VCaP (cell line): ENCODE results near the gene MOB3A.

ENCODE experiments used
- H3K27ac ChIP-seq: fragments of 450-650 bp; 2 replicates; pipeline ENCODE4 v1.5.1; 2017
- TF ChIP-seq, protein P1 (sequence below): fragments of 450-650 bp; conservative IDR thresholded peaks from 2 replicates; pipeline ENCODE4 v1.5.1; 2017; ENCODE audit warnings: mild to moderate bottlenecking, moderate library complexity

The MOB3A gene

DNA sequence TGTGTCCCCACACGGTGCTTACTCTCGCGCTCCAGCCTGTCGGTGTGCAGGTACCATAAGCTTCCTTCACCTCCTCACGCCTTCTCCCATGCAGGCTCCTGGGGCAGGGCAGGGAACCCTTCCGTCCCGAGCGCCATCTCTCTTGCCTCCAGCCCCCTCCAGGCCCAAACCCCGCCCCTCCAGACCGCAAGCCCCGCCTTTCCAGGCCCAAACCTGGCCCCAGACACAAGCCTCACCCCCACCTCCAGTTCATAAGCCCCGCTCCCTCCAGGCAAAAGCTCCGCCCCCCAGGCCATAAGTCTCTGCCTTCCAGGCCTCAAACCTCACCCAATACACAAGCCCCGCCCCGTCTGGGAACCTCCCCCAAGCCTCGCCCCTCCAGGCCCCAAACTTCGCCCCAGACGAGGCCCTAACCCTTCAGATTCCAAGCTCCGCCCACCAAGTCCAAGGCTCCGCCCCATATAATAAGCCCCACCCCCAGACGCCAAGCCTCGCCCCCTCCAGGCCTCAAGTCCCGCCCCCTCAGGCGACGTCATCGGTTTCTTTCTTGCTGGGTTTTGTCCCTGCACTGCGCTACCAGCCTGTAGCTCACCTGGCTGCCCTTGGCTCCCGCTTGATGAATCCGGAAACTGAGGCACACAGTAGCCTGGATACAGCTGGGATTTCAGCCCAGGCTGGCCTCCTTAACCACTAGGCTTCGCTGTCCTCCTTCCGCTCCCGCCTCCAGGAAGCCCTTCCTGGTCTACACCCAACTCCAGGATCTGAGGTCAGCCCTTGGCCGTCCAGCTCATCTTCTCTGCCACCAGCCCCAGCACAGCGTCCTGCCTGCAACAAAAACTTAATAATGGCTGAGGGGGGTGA is 61.2 kb downstream of the MOB3A start:
- TF ChIP-seq, protein P1, sequence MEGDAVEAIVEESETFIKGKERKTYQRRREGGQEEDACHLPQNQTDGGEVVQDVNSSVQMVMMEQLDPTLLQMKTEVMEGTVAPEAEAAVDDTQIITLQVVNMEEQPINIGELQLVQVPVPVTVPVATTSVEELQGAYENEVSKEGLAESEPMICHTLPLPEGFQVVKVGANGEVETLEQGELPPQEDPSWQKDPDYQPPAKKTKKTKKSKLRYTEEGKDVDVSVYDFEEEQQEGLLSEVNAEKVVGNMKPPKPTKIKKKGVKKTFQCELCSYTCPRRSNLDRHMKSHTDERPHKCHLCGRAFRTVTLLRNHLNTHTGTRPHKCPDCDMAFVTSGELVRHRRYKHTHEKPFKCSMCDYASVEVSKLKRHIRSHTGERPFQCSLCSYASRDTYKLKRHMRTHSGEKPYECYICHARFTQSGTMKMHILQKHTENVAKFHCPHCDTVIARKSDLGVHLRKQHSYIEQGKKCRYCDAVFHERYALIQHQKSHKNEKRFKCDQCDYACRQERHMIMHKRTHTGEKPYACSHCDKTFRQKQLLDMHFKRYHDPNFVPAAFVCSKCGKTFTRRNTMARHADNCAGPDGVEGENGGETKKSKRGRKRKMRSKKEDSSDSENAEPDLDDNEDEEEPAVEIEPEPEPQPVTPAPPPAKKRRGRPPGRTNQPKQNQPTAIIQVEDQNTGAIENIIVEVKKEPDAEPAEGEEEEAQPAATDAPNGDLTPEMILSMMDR: no peak
- H3K27ac ChIP-seq: no peak overlapping the region

DNA sequence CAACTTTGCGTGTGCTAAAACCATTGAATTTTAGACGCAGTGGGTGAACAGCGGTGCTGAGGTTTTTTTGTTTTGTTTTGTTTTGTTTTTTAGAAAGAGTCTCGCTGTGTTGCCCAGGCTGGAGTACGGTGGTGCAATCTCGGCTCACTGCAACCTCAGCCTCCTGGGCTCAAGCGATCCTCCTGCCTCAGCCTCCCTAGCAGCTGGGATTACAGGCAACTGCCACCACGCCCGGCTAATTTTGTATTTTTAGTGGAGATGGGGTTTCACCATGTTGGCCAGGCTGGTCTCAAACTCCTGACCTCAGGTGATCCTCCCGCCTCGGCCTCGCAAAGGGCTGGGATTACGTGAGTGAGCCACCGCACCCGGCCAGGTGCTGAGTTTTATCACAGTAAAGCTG is 61.9 kb downstream of the MOB3A start:
- H3K27ac ChIP-seq: peak overlapping the region; percentile 94; the same call in 1 of the 2 replicates

DNA sequence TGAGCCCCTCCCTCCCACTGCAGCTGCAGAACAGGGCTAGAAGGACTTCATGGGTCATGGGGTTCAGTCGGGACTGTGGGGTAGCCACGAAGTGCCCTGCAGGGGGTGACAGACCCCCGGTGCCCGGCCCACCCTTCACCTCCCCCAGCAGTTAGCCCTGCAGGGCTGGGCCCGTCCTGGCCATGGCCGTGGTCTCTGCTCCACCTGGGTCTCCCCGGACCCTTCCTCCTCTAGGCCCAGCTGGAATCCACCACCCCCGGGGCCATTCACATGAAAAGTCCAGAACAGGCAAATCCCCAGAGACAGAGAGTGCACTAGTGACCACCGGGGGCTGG is 62.3 kb downstream of the MOB3A start:
- TF ChIP-seq, protein P1: no peak
- H3K27ac ChIP-seq: peak overlapping the region; percentile 94; the same call in 1 of the 2 replicates

GRCh38 chr19:2033115-2033824 is 62.9 kb downstream of the MOB3A start:
- TF ChIP-seq, protein P1: no peak
- H3K27ac ChIP-seq: peak overlapping the region; percentile 94

DNA sequence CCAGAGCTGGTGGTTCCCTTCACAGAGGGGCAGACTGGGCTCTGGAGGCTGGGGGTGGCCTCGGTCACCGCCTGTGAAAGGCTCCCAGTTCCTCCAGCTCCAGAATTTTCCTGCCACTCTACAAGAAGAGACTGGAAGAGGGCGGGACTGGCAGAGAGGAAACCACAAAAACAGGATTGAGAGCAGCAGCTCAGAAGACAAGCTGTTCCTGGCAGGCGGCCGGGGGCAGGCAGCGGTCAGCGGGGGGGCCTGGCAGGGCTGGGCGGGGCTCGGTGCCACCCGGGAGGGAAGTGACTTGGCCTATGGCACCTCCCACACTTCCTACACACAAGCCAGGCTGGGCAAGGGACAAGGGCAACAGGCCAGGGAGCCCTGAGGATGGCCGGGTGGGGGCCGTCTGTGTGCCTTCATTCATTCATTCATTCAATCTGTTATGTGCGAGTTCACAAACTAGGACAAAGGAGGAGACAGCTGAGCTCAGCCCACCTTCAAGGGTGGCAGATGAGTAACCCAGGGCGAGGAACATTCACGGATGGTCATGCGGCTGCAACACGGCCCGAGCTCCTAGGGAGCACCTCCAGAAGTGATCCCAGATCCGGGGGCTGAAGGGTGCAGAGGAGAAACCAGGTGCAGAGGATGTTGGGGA is 63.7 kb downstream of the MOB3A start:
- H3K27ac ChIP-seq: peak overlapping the region; percentile 94
- TF ChIP-seq, protein P1: no peak

GRCh38 chr19:2027361-2027760 is 68.8 kb downstream of the MOB3A start:
- TF ChIP-seq, protein P1: no peak
- H3K27ac ChIP-seq: no peak overlapping the region

GRCh38 chr19:2026770-2027169 is 69.4 kb downstream of the MOB3A start:
- H3K27ac ChIP-seq: no peak overlapping the region
- TF ChIP-seq, protein P1: no peak
